ENCODE data around the gene CRB2. TPM values are rescaled to one million over a fixed set of nuclear protein-coding genes. Genes with fewer than 3 reads are reported as not detected.

Gene CRB2
- total RNA-seq, 2 experiments from 2014 or later: not detected

GRCh38 chr9:123336959-123337358 lies 19.0 kb upstream of the CRB2 start:
- Histone ChIP-seq H3K27me3 (ENCODE audit: control insufficient read depth in 1 of 2, insufficient read depth in 2 of 2, low read length in 2 of 2) (no peaks in the 10 kb centered on the region), H3K36me3 (ENCODE audit: insufficient read depth, low read length) (no peaks in the 10 kb centered on the region), H3K4me1 (ENCODE audit: insufficient read depth, low read length) (peaks cover 29% of the 10 kb centered on the region), H3K4me3 (ENCODE audit: low read length) (no peak overlapping the region), H3K9me3 (ENCODE audit: control insufficient read depth in 1 of 2, insufficient read depth in 1 of 2, low read length in 2 of 2) (no peaks in the 10 kb centered on the region), H3K27ac (ENCODE audit: low read depth in 1 of 2, low read length in 2 of 2) (no peak overlapping the region)
- Mint-ChIP-seq H3K9me3 (no peaks in the 10 kb centered on the region), H3K27me3 (no peaks in the 10 kb centered on the region), H3K4me1 (ENCODE audit: low read depth) (peaks cover 36% of the 10 kb centered on the region), H3K4me3 (no peak overlapping the region), H3K36me3 (ENCODE audit: low read depth) (no peaks in the 10 kb centered on the region), H3K27ac (peak overlapping the region; percentile 24)
- POLR2A ChIA-PET: no interaction called here
- TF ChIP-seq, protein P1, sequence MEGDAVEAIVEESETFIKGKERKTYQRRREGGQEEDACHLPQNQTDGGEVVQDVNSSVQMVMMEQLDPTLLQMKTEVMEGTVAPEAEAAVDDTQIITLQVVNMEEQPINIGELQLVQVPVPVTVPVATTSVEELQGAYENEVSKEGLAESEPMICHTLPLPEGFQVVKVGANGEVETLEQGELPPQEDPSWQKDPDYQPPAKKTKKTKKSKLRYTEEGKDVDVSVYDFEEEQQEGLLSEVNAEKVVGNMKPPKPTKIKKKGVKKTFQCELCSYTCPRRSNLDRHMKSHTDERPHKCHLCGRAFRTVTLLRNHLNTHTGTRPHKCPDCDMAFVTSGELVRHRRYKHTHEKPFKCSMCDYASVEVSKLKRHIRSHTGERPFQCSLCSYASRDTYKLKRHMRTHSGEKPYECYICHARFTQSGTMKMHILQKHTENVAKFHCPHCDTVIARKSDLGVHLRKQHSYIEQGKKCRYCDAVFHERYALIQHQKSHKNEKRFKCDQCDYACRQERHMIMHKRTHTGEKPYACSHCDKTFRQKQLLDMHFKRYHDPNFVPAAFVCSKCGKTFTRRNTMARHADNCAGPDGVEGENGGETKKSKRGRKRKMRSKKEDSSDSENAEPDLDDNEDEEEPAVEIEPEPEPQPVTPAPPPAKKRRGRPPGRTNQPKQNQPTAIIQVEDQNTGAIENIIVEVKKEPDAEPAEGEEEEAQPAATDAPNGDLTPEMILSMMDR (IDR thresholded peaks at IDR 0.05): no peak
- intact Hi-C loops (cut with DNase I, micrococcal nuclease): loop anchor here (5.0 kb wide), 1 partner anchor 70 kb away; the partner anchor contains the start of gene STRBP (in 2 of the 2)
- no peak for ATAC-seq (ENCODE audit: poor library complexity)
- CTCF ChIA-PET: no interaction called here
- no peak for DNase-seq

DNA sequence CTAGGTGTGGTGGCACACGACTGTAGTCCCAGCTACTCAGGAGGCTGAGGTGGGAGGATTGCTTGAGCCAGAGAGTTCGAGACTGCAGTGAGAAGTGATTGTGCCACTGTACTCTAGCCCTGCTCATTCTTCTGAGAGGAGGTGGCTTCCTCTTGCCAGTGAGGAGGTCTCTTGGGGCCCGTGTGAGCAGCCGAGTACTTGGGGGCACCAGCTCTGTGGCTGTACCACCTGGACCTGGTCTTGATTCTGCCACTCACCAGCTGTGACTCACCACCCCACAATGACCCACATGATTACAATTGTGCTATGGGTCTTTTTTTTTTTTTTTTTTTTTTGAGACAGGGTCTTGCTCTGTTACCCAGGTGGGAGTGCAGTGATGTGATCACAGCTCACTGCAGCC lies 18.0 kb upstream of the CRB2 start:
- H3K27ac ChIP-seq (ENCODE audit: low read depth in 1 of 2, low read length in 2 of 2): no peak overlapping the region
- H3K27ac Mint-ChIP-seq: no peak overlapping the region
- H3K4me1 ChIP-seq (ENCODE audit: insufficient read depth, low read length): peaks cover 29% of the 10 kb centered on the region
- no peak overlapping the region for H3K4me3 ChIP-seq (ENCODE audit: low read length)
- CTCF ChIA-PET: interaction anchor here (2.7 kb wide), 1 partner anchor 12 kb away, joined by 12 read pairs; no protein-coding TSS in a partner anchor
- H3K36me3 Mint-ChIP-seq (ENCODE audit: low read depth): no peaks in the 10 kb centered on the region
- H3K27me3 ChIP-seq (ENCODE audit: control insufficient read depth in 1 of 2, insufficient read depth in 2 of 2, low read length in 2 of 2): no peaks in the 10 kb centered on the region
- no peaks in the 10 kb centered on the region for H3K36me3 ChIP-seq (ENCODE audit: insufficient read depth, low read length)
- POLR2A ChIA-PET: interaction anchor here (1.3 to 2.7 kb wide), 2 partner anchors 15 to 69 kb away, joined by 7 to 12 read pairs; no protein-coding TSS in a partner anchor
- ATAC-seq (ENCODE audit: poor library complexity) (no peak), DNase-seq (peak in 1 of 14 experiments; percentile 18)
- no peaks in the 10 kb centered on the region for H3K9me3 ChIP-seq (ENCODE audit: control insufficient read depth in 1 of 2, insufficient read depth in 1 of 2, low read length in 2 of 2)
- H3K4me3 Mint-ChIP-seq: no peak overlapping the region
- intact Hi-C loops (cut with DNase I, micrococcal nuclease): loop anchor here (2.0 to 5.0 kb wide), 2 partner anchors 15 to 71 kb away; partner anchors contain the start of gene STRBP (in 2 of the 2)
- H3K4me1 Mint-ChIP-seq (ENCODE audit: low read depth): peaks cover 36% of the 10 kb centered on the region
- no peaks in the 10 kb centered on the region for H3K9me3 Mint-ChIP-seq
- no peaks in the 10 kb centered on the region for H3K27me3 Mint-ChIP-seq
- TF ChIP-seq, protein P1 (IDR thresholded peaks at IDR 0.05): no peak

DNA sequence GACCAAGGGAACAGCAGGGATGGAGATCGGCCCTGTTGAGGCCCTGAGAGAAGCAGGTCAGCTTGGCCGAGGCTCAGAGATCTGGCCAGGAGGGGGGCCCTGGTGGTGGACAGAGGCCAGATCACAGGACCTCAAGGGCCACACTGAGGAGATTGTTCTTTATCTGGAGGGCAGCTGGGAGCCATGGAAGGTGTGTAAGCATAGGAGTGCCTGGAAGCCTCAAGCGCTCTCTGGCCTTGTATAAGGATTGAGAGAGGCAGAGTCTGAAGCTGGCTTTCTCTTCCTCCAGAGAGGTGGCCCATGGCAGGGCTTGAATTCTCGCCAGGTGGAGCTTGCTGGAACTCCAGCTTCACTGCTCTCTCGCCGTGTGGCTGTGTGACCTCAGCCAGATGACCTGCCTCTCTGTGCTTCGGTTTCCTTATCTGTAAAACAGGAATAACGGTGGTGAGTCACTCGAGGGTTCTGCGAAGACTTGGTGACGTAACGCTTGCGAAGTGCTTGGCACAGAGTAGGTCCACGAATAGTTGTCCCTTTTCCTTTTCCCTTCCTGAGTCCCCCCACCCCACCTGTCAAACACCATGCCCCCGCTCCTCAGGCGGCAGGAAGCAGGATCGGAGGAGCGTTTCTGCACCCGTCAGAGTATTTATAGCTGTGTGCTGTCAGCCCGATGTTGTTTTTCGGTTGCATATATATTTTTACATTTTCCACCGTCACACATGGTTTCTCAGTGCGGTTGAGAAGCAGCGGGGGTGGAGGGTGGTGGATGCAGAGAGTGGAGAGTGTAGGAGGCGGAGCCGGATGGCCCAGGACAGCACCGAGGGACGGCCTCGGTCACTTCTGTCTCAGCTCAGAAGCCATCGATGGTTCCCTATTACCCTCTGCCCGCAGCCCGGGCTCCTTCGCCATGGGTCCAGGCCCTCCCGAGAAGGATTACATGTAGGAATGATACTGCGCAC lies 17.0 kb upstream of the CRB2 start:
- DNase-seq: peak; percentile 8 to 75 (median 32)
- Mint-ChIP-seq H3K27me3 (no peaks in the 10 kb centered on the region), H3K36me3 (ENCODE audit: low read depth) (no peaks in the 10 kb centered on the region), H3K9me3 (no peaks in the 10 kb centered on the region), H3K4me1 (ENCODE audit: low read depth) (peaks cover 36% of the 10 kb centered on the region), H3K4me3 (peak overlapping the region; percentile 89), H3K27ac (peak overlapping the region; percentile 85)
- Histone ChIP-seq H3K27me3 (ENCODE audit: control insufficient read depth in 1 of 2, insufficient read depth in 2 of 2, low read length in 2 of 2) (no peaks in the 10 kb centered on the region), H3K27ac (ENCODE audit: low read depth in 1 of 2, low read length in 2 of 2) (peak overlapping the region; percentile 18 to 35), H3K4me1 (ENCODE audit: insufficient read depth, low read length) (peaks cover 29% of the 10 kb centered on the region), H3K36me3 (ENCODE audit: insufficient read depth, low read length) (no peaks in the 10 kb centered on the region), H3K9me3 (ENCODE audit: control insufficient read depth in 1 of 2, insufficient read depth in 1 of 2, low read length in 2 of 2) (no peaks in the 10 kb centered on the region), H3K4me3 (ENCODE audit: low read length) (peak overlapping the region; percentile 69)
- ChIA-PET POLR2A (interaction anchor here (1.1 to 2.7 kb wide), 7 partner anchors 9 to 434 kb away, joined by 4 to 12 read pairs (median 7); partner anchors contain the start of gene RC3H2), CTCF (interaction anchor here (1.2 to 2.7 kb wide), 5 partner anchors 11 to 113 kb away, joined by 3 to 12 read pairs (median 4); no protein-coding TSS in a partner anchor)
- intact Hi-C loops (cut with DNase I, micrococcal nuclease): loop anchor here (2.0 to 5.0 kb wide), 2 partner anchors 16 to 72 kb away; partner anchors contain the start of gene STRBP (in 2 of the 2)
- peak; percentile 73 for ATAC-seq (ENCODE audit: poor library complexity)
- TF ChIP-seq, protein P1 (IDR thresholded peaks at IDR 0.05): no peak
